SH-SY5Y (cell line): Measurements from ENCODE around the gene ACTR2.

Experiments used
- GATA2 ChIP-seq: IDR thresholded peaks from 2 replicates; pipeline ENCODE4 v1.6.1; 2011; ENCODE audit warnings: mild to moderate bottlenecking, low read depth, low read length
- GATA3 ChIP-seq: IDR thresholded peaks from 2 replicates; pipeline ENCODE4 v1.6.1; 2011; ENCODE audit warnings: low read depth, mild to moderate bottlenecking, low read length, moderate library complexity

GRCh38 chr2:65231121-65231520, 3.5 kb downstream of the ACTR2 start:
- no peak for TF ChIP-seq GATA3
- no peak for TF ChIP-seq GATA2
